Central memory CD8-positive, alpha-beta T cell (primary cell): ENCODE data around the gene TNFAIP2.

Experiments used
- ATAC-seq: fragments of 150-1000 bp; cut with Tn5 transposase; replicated peaks from 2 replicates; pipeline ENCODE4 v1.10.0; 2022; ENCODE audit warnings: mild to moderate bottlenecking, moderate FRiP score, moderate number of reproducible peaks; ENCODE audit not compliant: poor library complexity, severe bottlenecking; ENCODE audit errors: extremely low read depth
- DNase-seq, 2 donors: peaks; one replicate each; pipeline ENCODE4 v3.0.0; 2021; ENCODE audit warnings: low spot score in 2 of 2
- H3K27ac Mint-ChIP-seq: one replicate; pipeline ENCODE4 v1.8.0; 2022; ENCODE audit warnings: low read depth, mild to moderate bottlenecking, moderate library complexity, mixed read lengths
- H3K27me3 Mint-ChIP-seq: one replicate; pipeline ENCODE4 v1.8.0; 2022; ENCODE audit warnings: mixed read lengths
- H3K36me3 Mint-ChIP-seq: one replicate; pipeline ENCODE4 v1.8.0; 2022; ENCODE audit warnings: mild to moderate bottlenecking, moderate library complexity, mixed read lengths; ENCODE audit not compliant: insufficient read depth
- H3K4me1 Mint-ChIP-seq: one replicate; pipeline ENCODE4 v1.8.0; 2022; ENCODE audit warnings: mixed read lengths
- H3K4me3 Mint-ChIP-seq: one replicate; pipeline ENCODE4 v1.8.0; 2022; ENCODE audit warnings: mild to moderate bottlenecking, moderate library complexity, mixed read lengths
- H3K9me3 Mint-ChIP-seq: one replicate; pipeline ENCODE4 v1.8.0; 2022; ENCODE audit warnings: mixed read lengths

Gene TNFAIP2

DNA sequence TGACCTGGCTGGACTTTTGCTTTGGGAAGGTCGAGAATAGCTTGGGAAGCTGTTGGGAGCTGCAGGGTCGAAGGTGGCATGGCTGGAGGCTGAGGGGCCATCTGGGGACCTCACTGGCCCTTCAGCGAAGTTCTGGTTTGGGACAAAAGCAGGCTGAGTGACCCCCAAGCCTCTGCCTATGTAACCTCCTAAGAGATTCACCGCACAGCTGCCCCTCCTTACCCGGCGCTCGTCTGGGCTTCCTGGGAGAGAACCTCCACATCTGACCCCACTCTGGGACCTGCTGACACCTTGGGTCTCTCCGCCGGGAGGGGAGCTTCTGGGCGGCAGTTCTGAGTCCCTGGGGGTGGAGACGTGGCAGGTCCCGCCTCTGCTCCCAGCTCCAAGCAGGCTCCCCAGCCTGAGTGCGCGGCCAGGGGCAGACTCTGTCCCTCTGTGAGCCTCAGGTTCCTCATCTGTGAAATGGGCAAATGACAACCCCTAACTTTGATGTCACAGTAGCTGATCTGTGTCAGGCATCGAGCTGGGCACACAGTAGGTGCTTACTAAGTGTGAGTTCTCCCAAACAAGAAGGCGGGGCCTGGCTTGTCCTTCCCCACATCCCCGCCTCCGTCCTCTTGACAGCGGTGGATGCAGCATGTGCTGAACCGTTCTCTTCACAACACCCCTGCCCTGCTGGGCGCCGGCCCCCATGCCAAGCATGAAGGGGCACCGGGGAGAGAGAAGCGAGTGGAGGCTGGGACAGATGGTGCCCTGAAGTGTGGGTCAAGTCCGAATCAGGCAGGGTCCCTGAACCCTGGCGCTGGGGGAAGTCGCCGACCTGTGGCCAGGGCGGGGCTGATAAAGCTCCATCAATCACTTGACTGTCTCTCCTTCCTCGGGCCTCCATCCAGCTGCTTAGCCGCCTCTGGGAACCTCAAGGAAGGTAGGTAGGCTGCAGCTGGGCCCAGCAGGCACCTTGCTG, 25.0 kb upstream of the TNFAIP2 start:
- no peaks in the 10 kb centered on the region for H3K36me3 Mint-ChIP-seq
- no peak for DNase-seq
- no peak overlapping the region for H3K27ac Mint-ChIP-seq
- H3K4me1 Mint-ChIP-seq = no peaks in the 10 kb centered on the region
- peaks cover 34% of the 10 kb centered on the region for H3K27me3 Mint-ChIP-seq
- no peak for ATAC-seq
- no peaks in the 10 kb centered on the region for H3K9me3 Mint-ChIP-seq
- no peak overlapping the region for H3K4me3 Mint-ChIP-seq

DNA sequence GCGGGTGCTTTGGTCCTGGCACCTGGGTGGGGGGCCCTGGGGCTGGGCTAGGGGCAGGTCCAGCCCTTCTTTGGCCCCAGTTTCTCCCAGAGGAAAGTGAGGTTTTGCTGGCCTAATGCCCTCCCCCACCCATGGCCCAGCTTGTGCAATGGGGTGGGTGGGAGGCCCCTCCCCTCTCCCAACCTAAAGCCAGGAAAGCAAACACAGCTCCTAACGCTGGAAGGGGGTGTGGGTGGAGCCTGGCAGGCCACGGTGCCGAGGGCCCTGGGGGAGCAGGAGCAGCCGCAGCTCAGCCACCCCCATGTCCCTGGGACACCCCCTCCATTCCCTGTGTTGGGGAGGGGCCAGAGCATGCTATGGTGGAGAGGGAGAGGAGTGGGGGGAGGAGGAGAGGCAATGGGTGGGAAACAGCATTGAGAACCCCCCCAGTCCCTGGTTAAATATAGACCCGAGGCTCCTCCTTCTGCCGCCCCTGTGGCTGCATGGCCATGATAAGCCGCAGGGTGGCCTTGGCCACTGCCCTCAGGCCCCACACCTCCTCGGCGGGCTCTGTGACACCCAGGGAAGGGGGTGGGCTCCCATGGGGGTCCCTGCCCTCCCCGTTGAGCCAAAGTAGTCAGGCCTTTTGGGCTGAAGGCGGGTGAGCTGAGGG, 24.1 kb upstream of the TNFAIP2 start:
- no peak for DNase-seq
- no peaks in the 10 kb centered on the region for H3K9me3 Mint-ChIP-seq
- no peaks in the 10 kb centered on the region for H3K36me3 Mint-ChIP-seq
- no peak overlapping the region for H3K4me3 Mint-ChIP-seq
- no peak for ATAC-seq
- peaks cover 40% of the 10 kb centered on the region for H3K27me3 Mint-ChIP-seq
- H3K4me1 Mint-ChIP-seq = no peaks in the 10 kb centered on the region
- no peak overlapping the region for H3K27ac Mint-ChIP-seq

DNA sequence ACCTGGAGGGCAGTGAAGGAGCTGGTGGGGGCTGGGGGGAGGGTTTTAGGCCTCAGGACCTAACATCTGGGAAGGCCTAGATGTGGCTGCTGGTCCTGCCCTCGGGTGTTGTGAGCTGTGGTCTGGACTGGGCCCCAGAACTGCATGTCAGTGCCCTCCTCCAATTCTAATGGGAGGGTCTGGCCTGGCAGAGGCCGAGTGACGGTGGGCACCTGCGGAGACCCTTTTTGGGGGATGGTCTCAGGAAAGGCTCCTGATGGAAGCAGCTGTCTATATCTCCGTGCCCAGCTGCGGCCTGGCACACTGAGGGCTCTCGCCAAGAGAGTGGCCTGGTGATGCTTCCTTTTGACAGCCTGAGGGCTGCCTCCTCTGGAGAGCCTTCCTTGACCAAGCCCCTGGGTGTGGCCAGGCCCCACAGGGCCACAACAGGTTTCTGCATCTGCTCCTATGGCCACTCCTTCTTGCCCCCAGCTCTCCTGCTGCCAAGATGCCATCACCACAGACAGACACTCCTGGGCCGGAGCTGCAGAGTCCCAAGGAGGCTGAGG, 23.5 kb upstream of the TNFAIP2 start:
- Mint-ChIP-seq H3K27me3 (peaks cover 44% of the 10 kb centered on the region), H3K4me1 (peaks cover 3% of the 10 kb centered on the region), H3K9me3 (no peaks in the 10 kb centered on the region), H3K27ac (no peak overlapping the region), H3K36me3 (no peaks in the 10 kb centered on the region), H3K4me3 (no peak overlapping the region)
- no peak for ATAC-seq
- DNase-seq = no peak

DNA sequence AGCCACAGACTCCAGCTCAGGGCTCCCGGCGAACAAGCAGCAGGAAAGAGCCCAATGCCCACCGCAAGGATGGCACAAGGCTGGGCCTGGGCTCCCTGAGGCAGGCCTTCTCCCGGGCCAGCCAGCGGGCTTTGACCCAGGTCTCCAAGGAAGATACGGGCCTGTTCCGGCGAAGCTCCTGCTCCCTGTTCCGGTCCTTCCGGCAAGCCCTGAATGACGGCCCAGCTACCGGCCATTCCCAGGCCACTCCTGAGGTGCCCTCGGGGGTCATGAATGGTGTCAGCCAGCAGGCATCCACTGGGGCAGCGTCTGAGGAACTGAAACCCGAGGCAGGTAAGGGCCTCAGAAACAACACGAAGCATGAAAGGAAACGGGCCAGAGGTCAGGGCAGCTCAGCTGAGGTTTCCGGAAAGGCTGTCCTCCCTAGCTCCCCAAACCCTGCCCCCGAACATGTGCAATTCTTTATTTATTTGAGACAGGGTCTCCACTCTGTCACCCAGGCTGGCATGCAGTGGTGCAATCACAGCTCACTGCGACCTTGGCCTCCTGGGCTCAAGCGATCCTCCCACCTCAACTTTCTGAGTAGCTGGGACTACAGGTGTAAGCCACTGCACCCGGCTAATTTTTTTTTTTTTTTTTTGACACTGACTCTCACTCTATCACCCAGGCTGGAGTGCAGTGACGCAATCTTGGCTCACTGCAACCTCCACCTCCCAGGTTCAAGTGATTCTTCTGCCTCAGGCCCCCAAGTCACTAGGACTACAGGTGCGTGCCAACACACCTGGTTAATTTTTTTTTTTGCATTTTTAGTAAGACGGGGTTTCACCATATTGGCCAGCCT, 22.8 kb upstream of the TNFAIP2 start:
- DNase-seq (no peak), ATAC-seq (no peak)
- no peaks in the 10 kb centered on the region for H3K36me3 Mint-ChIP-seq
- no peak overlapping the region for H3K4me3 Mint-ChIP-seq
- H3K9me3 Mint-ChIP-seq = no peaks in the 10 kb centered on the region
- H3K27me3 Mint-ChIP-seq = peaks cover 51% of the 10 kb centered on the region
- H3K27ac Mint-ChIP-seq = no peak overlapping the region
- H3K4me1 Mint-ChIP-seq = peaks cover 8% of the 10 kb centered on the region

GRCh38 chr14:103101257-103101962, 21.9 kb upstream of the TNFAIP2 start:
- H3K36me3 Mint-ChIP-seq = no peaks in the 10 kb centered on the region
- peaks cover 52% of the 10 kb centered on the region for H3K27me3 Mint-ChIP-seq
- H3K4me3 Mint-ChIP-seq = no peak overlapping the region
- peaks cover 8% of the 10 kb centered on the region for H3K4me1 Mint-ChIP-seq
- no peak for ATAC-seq
- H3K27ac Mint-ChIP-seq = no peak overlapping the region
- H3K9me3 Mint-ChIP-seq = no peaks in the 10 kb centered on the region
- DNase-seq = no peak

GRCh38 chr14:103101963-103102688, 21.1 kb upstream of the TNFAIP2 start:
- Mint-ChIP-seq H3K27me3 (peaks cover 45% of the 10 kb centered on the region), H3K9me3 (no peaks in the 10 kb centered on the region), H3K36me3 (no peaks in the 10 kb centered on the region), H3K4me3 (no peak overlapping the region), H3K4me1 (peaks cover 8% of the 10 kb centered on the region), H3K27ac (no peak overlapping the region)
- ATAC-seq = no peak
- DNase-seq = no peak

- peaks cover 38% of the 10 kb centered on the region for H3K27me3 Mint-ChIP-seq
- H3K4me3 Mint-ChIP-seq = no peak overlapping the region
- H3K4me1 Mint-ChIP-seq = peaks cover 8% of the 10 kb centered on the region
- DNase-seq = no peak
- ATAC-seq = no peak
- no peaks in the 10 kb centered on the region for H3K36me3 Mint-ChIP-seq
- no peak overlapping the region for H3K27ac Mint-ChIP-seq
- H3K9me3 Mint-ChIP-seq = no peaks in the 10 kb centered on the region
Observed at GRCh38 chr14:103102689-103103260, 20.5 kb upstream of the TNFAIP2 start.

- Mint-ChIP-seq H3K27me3 (peaks cover 36% of the 10 kb centered on the region), H3K4me3 (peak overlapping the region; percentile 18), H3K27ac (no peak overlapping the region), H3K9me3 (no peaks in the 10 kb centered on the region), H3K4me1 (peaks cover 8% of the 10 kb centered on the region), H3K36me3 (no peaks in the 10 kb centered on the region)
- DNase-seq = no peak
- ATAC-seq = no peak
Observed at GRCh38 chr14:103103461-103104388, 19.5 kb upstream of the TNFAIP2 start.

DNA sequence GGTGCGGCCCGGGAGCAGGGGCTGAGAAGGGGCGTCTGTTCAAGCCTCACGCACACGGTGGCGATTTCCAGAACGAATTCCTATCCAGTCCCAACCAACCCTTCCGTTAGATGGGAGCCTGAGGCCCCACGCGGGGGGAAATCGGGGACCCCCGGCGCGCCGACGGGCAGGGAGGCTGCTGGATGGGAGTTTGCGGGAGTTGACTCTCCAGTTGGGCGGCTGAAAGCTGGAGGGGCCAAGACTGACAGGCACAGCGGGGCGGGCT, 18.9 kb upstream of the TNFAIP2 start:
- Mint-ChIP-seq H3K27me3 (peaks cover 36% of the 10 kb centered on the region), H3K4me3 (no peak overlapping the region), H3K36me3 (no peaks in the 10 kb centered on the region), H3K27ac (no peak overlapping the region), H3K9me3 (no peaks in the 10 kb centered on the region), H3K4me1 (peaks cover 8% of the 10 kb centered on the region)
- DNase-seq (no peak), ATAC-seq (no peak)

GRCh38 chr14:103104654-103105452, 18.4 kb upstream of the TNFAIP2 start:
- Mint-ChIP-seq H3K36me3 (no peaks in the 10 kb centered on the region), H3K27ac (no peak overlapping the region), H3K27me3 (peaks cover 36% of the 10 kb centered on the region), H3K4me1 (peaks cover 8% of the 10 kb centered on the region), H3K4me3 (no peak overlapping the region), H3K9me3 (no peaks in the 10 kb centered on the region)
- peak; percentile 86 for ATAC-seq
- DNase-seq = peak; percentile 52 to 73
